DND-41 (cell line): ENCODE results near the gene ADRA1B.

Source experiments
- EZH2 ChIP-seq: IDR thresholded peaks from 3 replicates; pipeline ENCODE4 v1.6.1; 2012; ENCODE audit warnings: borderline replicate concordance, low read depth, mild to moderate bottlenecking, moderate library complexity, low read length, inconsistent platforms; ENCODE audit not compliant: severe bottlenecking
- TF ChIP-seq, protein P1 (sequence below): IDR thresholded peaks from 2 replicates; pipeline ENCODE4 v1.5.1; 2012; ENCODE audit warnings: borderline replicate concordance, low read length, moderate library complexity, mild to moderate bottlenecking; ENCODE audit not compliant: poor library complexity, severe bottlenecking; ENCODE audit errors: extremely low read depth

DNA sequence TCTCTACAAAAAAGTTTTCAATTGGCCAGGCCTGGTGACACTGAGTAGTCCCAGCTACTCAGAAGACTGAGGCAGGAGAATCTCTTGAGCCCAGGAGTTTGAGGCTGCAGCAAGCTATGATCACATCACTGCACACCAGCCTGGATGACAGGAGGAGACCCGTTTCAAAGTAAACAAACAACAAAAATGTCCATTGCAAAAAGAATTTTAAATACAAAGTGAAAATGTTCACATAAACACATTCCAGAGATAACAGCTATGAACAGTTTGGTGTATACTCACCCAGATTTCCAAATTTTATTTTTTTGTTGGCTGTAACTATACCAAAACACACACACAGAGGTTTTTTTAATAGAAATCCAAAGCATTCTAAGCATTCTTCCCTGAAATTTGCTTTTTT lies 39.8 kb downstream of the ADRA1B start:
- TF ChIP-seq, protein P1, sequence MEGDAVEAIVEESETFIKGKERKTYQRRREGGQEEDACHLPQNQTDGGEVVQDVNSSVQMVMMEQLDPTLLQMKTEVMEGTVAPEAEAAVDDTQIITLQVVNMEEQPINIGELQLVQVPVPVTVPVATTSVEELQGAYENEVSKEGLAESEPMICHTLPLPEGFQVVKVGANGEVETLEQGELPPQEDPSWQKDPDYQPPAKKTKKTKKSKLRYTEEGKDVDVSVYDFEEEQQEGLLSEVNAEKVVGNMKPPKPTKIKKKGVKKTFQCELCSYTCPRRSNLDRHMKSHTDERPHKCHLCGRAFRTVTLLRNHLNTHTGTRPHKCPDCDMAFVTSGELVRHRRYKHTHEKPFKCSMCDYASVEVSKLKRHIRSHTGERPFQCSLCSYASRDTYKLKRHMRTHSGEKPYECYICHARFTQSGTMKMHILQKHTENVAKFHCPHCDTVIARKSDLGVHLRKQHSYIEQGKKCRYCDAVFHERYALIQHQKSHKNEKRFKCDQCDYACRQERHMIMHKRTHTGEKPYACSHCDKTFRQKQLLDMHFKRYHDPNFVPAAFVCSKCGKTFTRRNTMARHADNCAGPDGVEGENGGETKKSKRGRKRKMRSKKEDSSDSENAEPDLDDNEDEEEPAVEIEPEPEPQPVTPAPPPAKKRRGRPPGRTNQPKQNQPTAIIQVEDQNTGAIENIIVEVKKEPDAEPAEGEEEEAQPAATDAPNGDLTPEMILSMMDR, result no peak
- TF ChIP-seq EZH2, result no peak
